ENCODE measurements around the gene RGS9BP. TPM values are rescaled to one million over a fixed set of nuclear protein-coding genes. Genes with fewer than 3 reads are reported as not detected.
"Not testable (repeated sequence)": the region's sequence is repeated elsewhere in the genome, so short reads cannot be mapped to it uniquely, and the experiment has no call there.

RGS9BP gene
- total RNA-seq, 1 experiment from 2014 or later: 0.13 TPM

- not testable (repeated sequence) for H2BK20ac ChIP-seq (ENCODE audit: low read depth, low read length, poor library complexity, severe bottlenecking); H2BK15ac ChIP-seq (ENCODE audit: low read depth, low read length); H3K23ac ChIP-seq (ENCODE audit: insufficient read length, low read depth, low read length); H2BK120ac ChIP-seq (ENCODE audit: low read depth, low read length, poor library complexity, severe bottlenecking); H4K5ac ChIP-seq (ENCODE audit: insufficient read length, low read depth, low read length); H3K14ac ChIP-seq (ENCODE audit: insufficient read depth, low read length); H3K79me2 ChIP-seq (ENCODE audit: insufficient read depth, low read length); H3K23me2 ChIP-seq (ENCODE audit: insufficient read length, low read depth, low read length, poor library complexity, severe bottlenecking); H3K4me3 Mint-ChIP-seq; H3K79me1 ChIP-seq (ENCODE audit: insufficient read depth, low read depth, low read length, poor library complexity, severe bottlenecking); H3K4me2 ChIP-seq (ENCODE audit: insufficient read depth, insufficient read length, low read length); H4K91ac ChIP-seq (ENCODE audit: insufficient read length, low read depth, low read length); H2AFZ ChIP-seq (ENCODE audit: low read length); H2AK5ac ChIP-seq (ENCODE audit: insufficient read length, low read length); H3T11ph ChIP-seq (ENCODE audit: low read length); DNase-seq; H4K20me1 ChIP-seq (ENCODE audit: control insufficient read depth, insufficient read depth, insufficient read length); H3K9me3 ChIP-seq (ENCODE audit: control insufficient read depth, low read depth, low read length); H3K9ac ChIP-seq (ENCODE audit: extremely low read depth, insufficient read length, low read length); H3K18ac ChIP-seq (ENCODE audit: insufficient read length, low read depth, low read length); H3K4ac ChIP-seq (ENCODE audit: low read depth, low read length); H3K27ac Mint-ChIP-seq; H3K4me1 ChIP-seq (ENCODE audit: insufficient read depth, low read length); H2BK12ac ChIP-seq (ENCODE audit: insufficient read length, low read depth, low read length); H3K56ac ChIP-seq (ENCODE audit: insufficient read length, low read depth, low read length); H4K8ac ChIP-seq (replicated peaks; ENCODE audit: insufficient read length, low read depth, low read length); H3K27ac ChIP-seq (ENCODE audit: insufficient read length, low read depth, low read length); H2BK5ac ChIP-seq (ENCODE audit: insufficient read length, low read length); H3K27me3 ChIP-seq (ENCODE audit: insufficient read depth, low read length)
- H3K9me3 Mint-ChIP-seq: peaks cover 5 to 10% of the 10 kb centered on the region in 2 experiments; a peak in 4 of 5 replicates
- no CpG with 5 or more reads among the region's 2 CpGs for WGBS (ENCODE audit: extremely low coverage, insufficient read length, low lambda C conversion rate)
- H3K27me3 Mint-ChIP-seq (ENCODE audit: low read depth): peaks cover 13% of the 10 kb centered on the region; the same call in 1 of the 2 replicates
- peaks cover 33 to 41% of the 10 kb centered on the region in 2 experiments for H3K4me1 Mint-ChIP-seq
- H3K36me3 Mint-ChIP-seq (ENCODE audit: insufficient read depth in 1 of 3, low read depth in 3 of 3): peaks cover 1 to 19% (median 13%) of the 10 kb centered on the region in 3 experiments
These were observed 18.7 kb downstream of the RGS9BP start for GRCh38 chr19:32694316-32694715.

GRCh38 chr19:32694851-32695250 is 19.2 kb downstream of the RGS9BP start:
- not testable (repeated sequence) for H2AK5ac ChIP-seq (ENCODE audit: insufficient read length, low read length); H3K4me2 ChIP-seq (ENCODE audit: insufficient read depth, insufficient read length, low read length); H3K4ac ChIP-seq (ENCODE audit: low read depth, low read length); H3K4me3 Mint-ChIP-seq; H4K91ac ChIP-seq (ENCODE audit: insufficient read length, low read depth, low read length); H3K79me1 ChIP-seq (ENCODE audit: insufficient read depth, low read depth, low read length, poor library complexity, severe bottlenecking); H2BK5ac ChIP-seq (ENCODE audit: insufficient read length, low read length); H3K23me2 ChIP-seq (ENCODE audit: insufficient read length, low read depth, low read length, poor library complexity, severe bottlenecking); H2BK120ac ChIP-seq (ENCODE audit: low read depth, low read length, poor library complexity, severe bottlenecking); H3K27ac ChIP-seq (ENCODE audit: insufficient read length, low read depth, low read length); H3K27me3 ChIP-seq (ENCODE audit: insufficient read depth, low read length); H3K27ac Mint-ChIP-seq; H2BK12ac ChIP-seq (ENCODE audit: insufficient read length, low read depth, low read length); DNase-seq; H4K8ac ChIP-seq (replicated peaks; ENCODE audit: insufficient read length, low read depth, low read length); H3K23ac ChIP-seq (ENCODE audit: insufficient read length, low read depth, low read length); H2BK15ac ChIP-seq (ENCODE audit: low read depth, low read length); H3K14ac ChIP-seq (ENCODE audit: insufficient read depth, low read length); H3K18ac ChIP-seq (ENCODE audit: insufficient read length, low read depth, low read length); H3K56ac ChIP-seq (ENCODE audit: insufficient read length, low read depth, low read length); H2AFZ ChIP-seq (ENCODE audit: low read length); H3K9ac ChIP-seq (ENCODE audit: extremely low read depth, insufficient read length, low read length); H3K4me1 ChIP-seq (ENCODE audit: insufficient read depth, low read length); H4K20me1 ChIP-seq (ENCODE audit: control insufficient read depth, insufficient read depth, insufficient read length); H3T11ph ChIP-seq (ENCODE audit: low read length); H3K9me3 ChIP-seq (ENCODE audit: control insufficient read depth, low read depth, low read length); H3K79me2 ChIP-seq (ENCODE audit: insufficient read depth, low read length); H2BK20ac ChIP-seq (ENCODE audit: low read depth, low read length, poor library complexity, severe bottlenecking); H4K5ac ChIP-seq (ENCODE audit: insufficient read length, low read depth, low read length)
- no CpG with 5 or more reads among the region's 2 CpGs for WGBS (ENCODE audit: extremely low coverage, insufficient read length, low lambda C conversion rate)
- Mint-ChIP-seq H3K36me3 (ENCODE audit: insufficient read depth in 1 of 3, low read depth in 3 of 3) (peaks cover 5 to 24% (median 17%) of the 10 kb centered on the region in 3 experiments), H3K27me3 (ENCODE audit: low read depth) (peaks cover 14% of the 10 kb centered on the region), H3K4me1 (peaks cover 33 to 44% of the 10 kb centered on the region in 2 experiments), H3K9me3 (peaks cover 8 to 14% of the 10 kb centered on the region in 2 experiments; a peak in 4 of 5 replicates)

Measured in H9 (cell line).